Suppressor macrophage treated with lipopolysaccharide for 4 hours (primary cell): ENCODE measurements around the gene PFKFB4.
"Not testable (repeated sequence)": the region's sequence is repeated elsewhere in the genome, so short reads cannot be mapped to it uniquely, and the experiment has no call there.

Source experiments
- DNase-seq: peaks from one replicate; pipeline ENCODE4 v3.0.0-alpha.2; 2020

The PFKFB4 gene

GRCh38 chr3:48555949-48556795, 431 bp downstream of the PFKFB4 start:
- no peak for DNase-seq

- DNase-seq, result no peak
Observed at GRCh38 chr3:48555231-48555948, 1.2 kb downstream of the PFKFB4 start.

- no peak for DNase-seq
Observed at GRCh38 chr3:48553886-48554845, 2.4 kb downstream of the PFKFB4 start.

GRCh38 chr3:48553361-48553760, 3.2 kb downstream of the PFKFB4 start:
- peak; percentile 22 for DNase-seq

GRCh38 chr3:48552111-48552951, 4.3 kb downstream of the PFKFB4 start:
- DNase-seq, result no peak

GRCh38 chr3:48551651-48552050, 5.0 kb downstream of the PFKFB4 start:
- not testable (repeated sequence) for DNase-seq

GRCh38 chr3:48548729-48549705, 7.6 kb downstream of the PFKFB4 start:
- DNase-seq, result peak; percentile 95

GRCh38 chr3:48548126-48548525, 8.5 kb downstream of the PFKFB4 start:
- DNase-seq, result no peak

- DNase-seq, result no peak
Observed at GRCh38 chr3:48546203-48546829, 10.3 kb downstream of the PFKFB4 start.

- peak; percentile 51 for DNase-seq
Observed at GRCh38 chr3:48544141-48544540, 12.5 kb downstream of the PFKFB4 start.

GRCh38 chr3:48543271-48543866, 13.2 kb downstream of the PFKFB4 start:
- peak; percentile 67 for DNase-seq

GRCh38 chr3:48538451-48538850, 18.2 kb downstream of the PFKFB4 start:
- DNase-seq, result no peak

- no peak for DNase-seq
Observed at GRCh38 chr3:48536785-48537184, 19.8 kb downstream of the PFKFB4 start.

GRCh38 chr3:48536116-48536515, 20.5 kb downstream of the PFKFB4 start:
- DNase-seq, result no peak

- no peak for DNase-seq
Observed at GRCh38 chr3:48535578-48535977, 21.0 kb downstream of the PFKFB4 start.

GRCh38 chr3:48532977-48533337, 23.6 kb downstream of the PFKFB4 start:
- DNase-seq, result no peak

- peak; percentile 39 for DNase-seq
Observed at GRCh38 chr3:48532271-48532976, 24.2 kb downstream of the PFKFB4 start.

GRCh38 chr3:48530701-48531100, 25.9 kb downstream of the PFKFB4 start:
- DNase-seq, result not testable (repeated sequence)

GRCh38 chr3:48528754-48529153, 27.8 kb downstream of the PFKFB4 start:
- DNase-seq, result peak; percentile 74
